ENCODE data around the gene CLEC4E. TPM values are rescaled to one million over a fixed set of nuclear protein-coding genes. Genes with fewer than 3 reads are reported as not detected.
"Not testable (repeated sequence)": the region's sequence is repeated elsewhere in the genome, so short reads cannot be mapped to it uniquely, and the experiment has no call there.

The CLEC4E gene
- total RNA-seq, 1 experiment from 2014 or later, result not detected

DNA sequence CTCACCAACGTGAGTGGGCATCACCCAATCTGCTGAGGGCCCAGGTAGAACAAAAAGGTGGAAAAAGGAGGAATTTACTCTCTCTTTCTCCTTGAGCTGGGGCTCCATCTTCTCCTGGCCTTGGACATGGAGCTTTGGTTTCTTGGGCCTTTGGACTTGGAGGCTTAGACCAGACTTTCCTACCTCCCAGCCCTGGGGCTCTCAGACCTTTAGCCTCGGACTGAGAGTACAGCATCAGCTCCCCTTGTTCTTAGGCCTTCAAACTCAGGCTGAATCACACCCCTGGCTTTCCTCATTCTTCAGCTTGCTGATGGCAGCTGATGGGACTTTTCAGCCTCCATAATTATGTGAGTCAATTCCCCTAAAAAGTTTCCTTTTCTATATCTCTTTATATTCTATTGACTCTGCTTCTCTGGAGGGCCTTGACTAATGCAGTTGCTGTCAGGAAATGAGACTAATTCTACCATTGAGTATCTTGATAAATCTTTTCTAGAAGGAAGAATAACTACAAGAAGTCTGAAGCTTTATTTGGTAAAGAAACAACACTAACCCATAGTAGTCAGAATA lies 15.9 kb upstream of the CLEC4E start:
- Histone ChIP-seq H3K27me3 (replicated peaks) (no peaks in the 10 kb centered on the region), H3K4me3 (no peak overlapping the region), H3K4me1 (replicated peaks) (peaks cover 7% of the 10 kb centered on the region), H3K27ac (no peak overlapping the region), H3K36me3 (no peaks in the 10 kb centered on the region), H3K9me3 (replicated peaks) (no peaks in the 10 kb centered on the region; the same call in 1 of the 2 replicates)
- DNase-seq (ENCODE audit: low read depth in 1 of 2, low spot score in 2 of 2), result no peak

DNA sequence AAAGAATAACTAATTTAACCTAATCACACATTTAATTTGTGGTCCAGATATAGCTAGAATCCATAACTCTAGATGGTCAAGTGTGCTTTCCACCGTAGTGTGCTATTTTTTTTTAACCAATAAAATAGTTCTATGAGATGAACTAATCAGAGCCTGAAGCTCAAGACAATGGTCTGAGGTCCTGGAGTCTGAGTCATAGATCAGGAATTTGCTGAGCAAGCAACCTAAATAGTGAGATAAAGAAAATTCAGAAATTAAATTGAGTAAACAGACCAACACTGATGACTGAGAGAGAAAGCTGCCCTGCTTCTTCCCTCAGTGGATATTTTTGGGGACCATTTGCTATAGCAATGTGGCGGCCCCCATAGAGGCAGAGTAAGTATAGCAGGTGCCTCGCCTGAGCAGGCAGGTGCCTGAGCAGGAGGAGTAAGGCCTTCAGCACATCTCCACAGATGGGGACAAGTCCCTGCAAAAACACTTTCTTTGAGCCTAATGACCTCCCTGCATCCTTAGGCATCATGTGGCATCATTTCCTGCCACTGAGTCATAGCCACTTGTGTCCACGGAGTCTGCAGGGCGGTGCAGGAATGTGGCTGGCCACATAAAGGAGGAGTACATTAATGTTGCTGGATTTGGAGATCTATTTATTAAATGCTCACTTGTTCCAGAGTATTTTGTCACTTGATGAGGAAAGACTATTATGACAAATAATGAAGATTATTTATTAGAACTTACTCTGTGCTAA lies 13.9 kb upstream of the CLEC4E start:
- Histone ChIP-seq H3K4me1 (replicated peaks) (peaks cover 7% of the 10 kb centered on the region), H3K27ac (no peak overlapping the region), H3K36me3 (no peaks in the 10 kb centered on the region), H3K4me3 (no peak overlapping the region), H3K27me3 (replicated peaks) (no peaks in the 10 kb centered on the region), H3K9me3 (replicated peaks) (no peaks in the 10 kb centered on the region; the same call in 1 of the 2 replicates)
- peak in 1 of 2 experiments; percentile 51 for DNase-seq (ENCODE audit: low read depth in 1 of 2, low spot score in 2 of 2)

DNA sequence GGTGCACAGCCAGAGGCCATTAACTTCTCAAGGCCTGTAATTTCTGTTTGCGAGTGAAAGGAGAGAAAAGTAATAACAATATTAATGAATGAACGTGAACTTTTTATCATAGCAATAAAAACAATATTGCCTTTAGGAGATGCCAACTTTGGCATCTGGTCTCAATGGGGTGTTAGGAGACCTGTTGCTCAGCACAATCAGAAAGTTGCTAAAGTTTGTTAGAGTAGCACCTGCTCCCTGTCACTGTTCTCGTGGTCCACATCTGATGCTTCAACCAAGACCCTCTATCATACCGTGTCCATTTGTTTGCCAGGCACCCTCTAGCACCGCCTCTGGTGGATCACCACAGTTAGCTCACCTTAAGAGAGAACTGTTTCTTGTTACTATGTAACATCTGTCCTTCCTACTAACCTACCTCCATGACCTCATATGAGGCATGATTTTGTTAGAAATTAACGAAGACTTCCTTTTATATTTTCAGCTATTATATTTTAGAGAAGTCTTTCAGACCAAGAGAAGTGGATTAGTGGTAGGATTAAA lies 12.5 kb upstream of the CLEC4E start:
- H3K9me3 ChIP-seq (replicated peaks), result no peaks in the 10 kb centered on the region; the same call in 1 of the 2 replicates
- no peaks in the 10 kb centered on the region for H3K36me3 ChIP-seq
- no peak overlapping the region for H3K27ac ChIP-seq
- no peak overlapping the region for H3K4me3 ChIP-seq
- DNase-seq (ENCODE audit: low read depth in 1 of 2, low spot score in 2 of 2), result no peak
- H3K4me1 ChIP-seq (replicated peaks), result peaks cover 7% of the 10 kb centered on the region
- no peaks in the 10 kb centered on the region for H3K27me3 ChIP-seq (replicated peaks)

DNA sequence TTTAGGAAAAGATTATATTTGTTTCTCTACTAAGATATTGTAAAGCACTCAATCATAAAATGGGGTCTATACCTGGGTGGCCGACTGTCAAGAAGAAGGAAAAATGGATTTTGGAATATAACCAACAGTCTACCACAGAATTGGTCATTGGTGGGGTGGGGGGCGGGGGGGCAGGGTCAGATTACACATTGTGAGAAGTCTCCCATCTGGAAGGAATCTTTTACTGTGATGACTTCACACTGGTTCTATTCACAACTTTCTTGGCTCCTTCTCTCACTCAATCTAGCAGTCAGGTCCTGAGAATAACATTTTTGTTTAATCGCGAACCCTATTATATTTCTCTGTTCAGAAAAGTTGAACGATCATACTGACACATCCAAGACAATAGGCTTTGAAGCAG lies 8.7 kb upstream of the CLEC4E start:
- no peak for DNase-seq (ENCODE audit: low read depth in 1 of 2, low spot score in 2 of 2)
- Histone ChIP-seq H3K27ac (no peak overlapping the region), H3K4me1 (replicated peaks) (peaks cover 1% of the 10 kb centered on the region; the same call in 1 of the 2 replicates), H3K36me3 (no peaks in the 10 kb centered on the region), H3K4me3 (no peak overlapping the region), H3K27me3 (replicated peaks) (no peaks in the 10 kb centered on the region), H3K9me3 (replicated peaks) (no peaks in the 10 kb centered on the region)

DNA sequence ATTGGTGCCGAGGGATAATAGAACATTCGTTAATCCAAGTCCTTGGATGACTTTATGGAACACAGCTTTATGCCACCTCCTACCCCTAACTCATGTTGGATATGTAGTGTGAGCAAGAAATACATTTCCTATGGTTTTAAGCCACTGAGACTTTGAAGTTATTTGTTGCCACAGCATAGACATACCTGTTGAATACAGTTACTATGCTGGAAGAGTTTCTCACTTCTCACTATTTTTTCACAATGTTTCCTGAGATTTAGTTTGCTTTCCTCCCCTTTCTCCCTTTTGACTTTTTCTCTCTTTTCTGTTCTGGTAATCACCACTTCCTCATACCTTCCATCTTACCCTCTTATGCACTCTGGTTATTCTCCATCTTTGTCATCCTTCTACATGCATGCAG lies 7.5 kb upstream of the CLEC4E start:
- H3K4me3 ChIP-seq, result no peak overlapping the region
- no peak for DNase-seq (ENCODE audit: low read depth in 1 of 2, low spot score in 2 of 2)
- no peaks in the 10 kb centered on the region for H3K36me3 ChIP-seq
- no peaks in the 10 kb centered on the region for H3K27me3 ChIP-seq (replicated peaks)
- H3K4me1 ChIP-seq (replicated peaks), result no peaks in the 10 kb centered on the region
- no peak overlapping the region for H3K27ac ChIP-seq
- no peaks in the 10 kb centered on the region for H3K9me3 ChIP-seq (replicated peaks)

DNA sequence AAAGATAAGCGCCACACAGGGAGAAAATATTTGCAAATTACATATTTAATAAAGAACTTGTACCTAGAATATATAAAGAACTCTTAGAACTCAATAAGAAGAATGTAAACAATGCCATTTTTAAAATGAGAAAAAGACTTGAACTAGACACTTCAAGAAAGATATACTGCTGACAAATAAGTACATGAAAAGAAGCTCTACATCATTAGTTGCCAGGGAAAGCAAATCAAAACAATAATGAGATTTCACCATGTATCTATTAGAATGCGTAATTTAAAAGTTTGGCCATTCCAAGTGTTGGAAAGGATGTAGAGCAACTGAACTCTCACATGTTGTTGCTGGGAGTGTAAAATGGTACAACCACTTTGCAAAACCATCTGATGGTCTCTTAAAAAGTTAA lies 6.9 kb upstream of the CLEC4E start:
- H3K4me3 ChIP-seq, result no peak overlapping the region
- no peak for DNase-seq (ENCODE audit: low read depth in 1 of 2, low spot score in 2 of 2)
- no peaks in the 10 kb centered on the region for H3K36me3 ChIP-seq
- H3K27me3 ChIP-seq (replicated peaks), result no peaks in the 10 kb centered on the region
- H3K4me1 ChIP-seq (replicated peaks), result no peaks in the 10 kb centered on the region
- H3K27ac ChIP-seq, result no peak overlapping the region
- H3K9me3 ChIP-seq (replicated peaks), result no peaks in the 10 kb centered on the region

DNA sequence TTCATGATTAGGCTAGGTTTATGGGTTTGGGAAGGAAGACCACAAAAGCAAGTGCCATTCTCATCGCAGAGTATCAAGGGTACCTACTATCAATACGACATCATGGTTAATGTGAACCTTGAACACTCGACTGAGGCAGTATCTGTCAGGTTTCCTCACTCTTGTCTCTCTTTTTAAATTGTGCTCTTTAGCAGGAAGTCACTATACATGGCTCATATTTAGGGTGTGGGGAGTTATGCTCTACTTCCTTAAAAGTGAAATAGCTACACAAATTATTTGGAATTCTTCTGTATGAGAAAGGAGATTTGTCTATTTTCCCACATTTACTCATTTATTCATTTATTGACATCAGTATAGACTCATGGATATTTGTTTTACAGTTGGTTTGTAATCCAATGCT lies 5.9 kb upstream of the CLEC4E start:
- Histone ChIP-seq H3K27me3 (replicated peaks) (no peaks in the 10 kb centered on the region), H3K27ac (no peak overlapping the region), H3K9me3 (replicated peaks) (no peaks in the 10 kb centered on the region), H3K4me3 (no peak overlapping the region), H3K4me1 (replicated peaks) (no peaks in the 10 kb centered on the region), H3K36me3 (no peaks in the 10 kb centered on the region)
- DNase-seq (ENCODE audit: low read depth in 1 of 2, low spot score in 2 of 2), result no peak

DNA sequence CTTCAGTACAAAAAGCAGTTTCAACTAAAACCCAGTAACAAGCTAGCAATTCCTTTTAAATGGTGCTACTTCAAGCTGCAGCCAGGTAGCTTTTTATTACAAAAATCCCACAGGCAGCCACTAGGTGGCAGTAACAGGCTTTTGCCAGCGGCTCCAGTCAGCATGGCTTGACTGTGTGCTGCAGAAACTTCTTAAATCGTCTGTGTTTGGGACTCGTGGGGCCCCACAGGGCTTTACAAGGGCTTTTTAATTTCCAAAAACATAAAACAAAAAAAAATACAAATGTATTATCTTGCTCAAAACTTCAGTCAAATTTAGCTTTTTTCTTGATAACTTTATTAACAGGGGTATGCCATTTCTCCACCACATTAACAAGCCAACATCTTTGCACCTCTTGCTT lies 3.6 kb upstream of the CLEC4E start:
- peak; percentile 41 to 58 for DNase-seq (ENCODE audit: low read depth in 1 of 2, low spot score in 2 of 2)
- Histone ChIP-seq H3K27me3 (replicated peaks) (no peaks in the 10 kb centered on the region), H3K9me3 (replicated peaks) (no peaks in the 10 kb centered on the region), H3K4me3 (no peak overlapping the region), H3K4me1 (replicated peaks) (no peaks in the 10 kb centered on the region), H3K27ac (no peak overlapping the region), H3K36me3 (no peaks in the 10 kb centered on the region)

DNA sequence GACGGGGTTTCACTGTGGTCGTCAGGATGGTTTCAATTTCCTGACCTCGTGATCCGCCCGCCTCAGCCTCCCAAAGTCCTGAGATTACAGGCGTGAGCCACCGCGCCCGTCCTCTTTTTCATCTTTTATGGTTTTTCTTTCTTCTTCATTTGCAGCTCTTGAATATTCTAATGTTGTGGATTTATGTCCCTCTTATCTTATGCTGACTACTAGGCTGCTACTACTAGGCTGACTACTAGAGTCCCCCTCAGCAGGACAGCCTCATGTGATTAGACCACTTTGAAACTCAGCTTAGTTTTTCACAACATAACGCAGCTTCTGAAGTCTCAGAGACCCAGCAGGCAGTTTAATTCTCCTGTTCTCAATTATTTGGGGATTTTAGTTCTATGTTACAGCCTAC lies 857 bp upstream of the CLEC4E start:
- H3K27ac ChIP-seq, result no peak overlapping the region
- H3K36me3 ChIP-seq, result no peaks in the 10 kb centered on the region
- H3K4me3 ChIP-seq, result no peak overlapping the region
- no peaks in the 10 kb centered on the region for H3K27me3 ChIP-seq (replicated peaks)
- H3K4me1 ChIP-seq (replicated peaks), result no peaks in the 10 kb centered on the region
- H3K9me3 ChIP-seq (replicated peaks), result no peaks in the 10 kb centered on the region
- DNase-seq (ENCODE audit: low read depth in 1 of 2, low spot score in 2 of 2), result no peak

DNA sequence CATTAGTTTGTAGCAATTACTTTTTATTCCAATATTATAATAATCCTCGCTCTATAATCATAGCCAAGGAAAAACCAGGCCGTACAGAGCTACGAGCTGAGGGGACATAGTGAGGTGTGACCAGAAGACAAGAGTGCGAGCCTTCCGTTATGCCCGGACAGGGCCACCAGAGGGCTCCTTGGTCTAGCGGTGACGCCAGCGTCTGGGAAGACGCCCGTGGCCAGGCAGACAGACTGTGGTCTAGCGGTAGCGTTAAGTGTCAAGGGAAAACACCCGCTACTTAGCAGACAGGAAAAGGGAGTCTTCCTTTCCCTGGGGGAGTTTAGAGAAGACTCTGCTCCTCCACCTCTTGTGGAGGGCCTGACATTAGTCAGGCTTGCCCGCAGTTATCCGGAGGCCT lies 2.9 kb downstream of the CLEC4E start:
- H3K27me3 ChIP-seq (replicated peaks); H3K36me3 ChIP-seq; DNase-seq (ENCODE audit: low read depth in 1 of 2, low spot score in 2 of 2); H3K4me3 ChIP-seq; H3K9me3 ChIP-seq (replicated peaks); H3K4me1 ChIP-seq (replicated peaks); H3K27ac ChIP-seq: not testable (repeated sequence)

DNA sequence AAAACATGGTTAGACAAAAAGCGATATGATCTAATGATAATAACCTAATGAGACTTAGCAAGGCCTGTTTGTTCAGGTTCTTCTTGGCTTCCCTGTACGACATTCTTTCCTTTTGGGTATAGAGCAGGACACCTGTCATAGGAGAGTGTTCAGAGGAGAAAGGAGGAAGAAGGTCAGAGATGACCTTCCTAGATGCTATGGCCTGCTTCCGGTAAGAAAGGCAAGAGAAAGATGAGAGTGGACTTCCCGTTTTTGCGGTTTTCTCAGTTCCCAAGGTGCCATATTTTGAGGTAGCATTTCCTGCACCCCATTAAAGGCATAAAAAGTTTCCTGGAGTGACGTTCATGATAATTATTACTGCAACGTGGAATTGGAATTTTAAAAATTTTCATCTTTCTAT lies 8.7 kb downstream of the CLEC4E start:
- Histone ChIP-seq H3K27ac (no peak overlapping the region), H3K36me3 (no peaks in the 10 kb centered on the region), H3K9me3 (replicated peaks) (no peaks in the 10 kb centered on the region), H3K4me3 (no peak overlapping the region), H3K4me1 (replicated peaks) (no peaks in the 10 kb centered on the region), H3K27me3 (replicated peaks) (no peaks in the 10 kb centered on the region)
- DNase-seq (ENCODE audit: low read depth in 1 of 2, low spot score in 2 of 2), result no peak

DNA sequence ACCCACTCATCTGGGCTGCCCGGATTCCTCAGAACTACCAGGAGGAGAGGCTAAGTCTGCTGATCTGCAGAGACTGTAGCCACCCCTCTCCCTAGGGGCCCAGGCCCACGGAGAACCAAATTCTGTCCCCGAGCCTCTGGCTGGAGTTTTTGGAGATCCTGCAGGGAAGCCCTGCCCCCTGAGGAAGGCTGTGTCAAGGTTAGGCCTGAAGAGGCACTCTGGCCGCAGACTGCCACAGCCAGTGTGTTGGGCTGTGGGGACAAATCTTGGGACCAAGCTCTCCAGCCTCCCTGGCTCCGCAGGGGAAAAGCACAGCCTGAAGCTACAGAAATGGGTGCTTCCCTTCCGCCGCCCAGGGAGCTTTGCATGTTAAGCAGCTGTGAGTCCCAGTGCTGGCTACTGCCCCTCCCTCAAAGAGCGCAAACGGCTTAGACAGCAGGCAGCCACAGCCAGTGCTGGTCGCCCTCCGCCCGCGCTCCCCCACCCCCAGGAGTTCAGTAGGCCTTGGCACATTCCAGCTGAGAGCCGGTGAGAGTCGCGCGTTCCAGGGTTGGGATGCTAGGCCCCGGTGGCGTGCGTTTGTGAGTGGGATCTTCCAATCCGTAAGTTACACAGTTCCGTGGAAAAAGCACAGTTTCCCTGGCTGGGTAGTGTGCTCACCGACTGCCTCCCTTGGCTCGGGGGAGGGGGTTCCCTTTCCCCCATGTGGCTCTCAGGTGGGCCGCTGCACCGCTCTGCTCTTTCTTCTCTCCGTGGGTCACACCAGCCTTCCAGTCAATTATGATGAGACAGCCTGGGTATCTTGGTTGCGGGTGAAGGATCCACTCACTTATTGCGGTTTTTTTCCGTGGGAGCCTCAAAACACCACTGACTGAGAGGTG lies 13.2 kb downstream of the CLEC4E start:
- DNase-seq (ENCODE audit: low read depth in 1 of 2, low spot score in 2 of 2), result no peak
- Histone ChIP-seq H3K36me3 (no peaks in the 10 kb centered on the region), H3K9me3 (replicated peaks) (no peaks in the 10 kb centered on the region), H3K27ac (no peak overlapping the region), H3K4me3 (no peak overlapping the region), H3K27me3 (replicated peaks) (no peaks in the 10 kb centered on the region), H3K4me1 (replicated peaks) (no peaks in the 10 kb centered on the region)

DNA sequence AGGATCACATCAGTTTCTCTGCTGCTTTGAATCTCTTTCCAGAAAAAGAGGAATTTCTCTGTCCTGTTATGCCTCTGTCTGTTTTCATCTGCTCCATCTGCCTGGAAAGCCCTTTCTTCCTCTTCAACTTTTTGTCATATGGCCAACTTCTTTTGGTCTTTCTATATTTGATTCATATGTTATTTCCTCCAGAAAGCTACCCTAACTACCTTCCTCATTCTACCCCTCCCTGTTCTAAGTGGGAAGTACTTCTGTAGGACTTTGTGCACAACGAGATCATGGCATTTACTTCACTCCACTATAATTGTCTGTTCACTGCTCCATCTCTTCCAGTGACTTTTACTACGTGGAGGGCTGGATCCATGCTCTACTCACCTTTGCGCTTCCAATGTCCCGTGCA lies 21.5 kb downstream of the CLEC4E start:
- H3K4me3 ChIP-seq, result no peak overlapping the region
- H3K9me3 ChIP-seq (replicated peaks), result no peaks in the 10 kb centered on the region
- H3K4me1 ChIP-seq (replicated peaks), result no peaks in the 10 kb centered on the region
- peaks cover 5% of the 10 kb centered on the region; the same call in 1 of the 2 replicates for H3K27me3 ChIP-seq (replicated peaks)
- H3K36me3 ChIP-seq, result no peaks in the 10 kb centered on the region
- no peak for DNase-seq (ENCODE audit: low read depth in 1 of 2, low spot score in 2 of 2)
- no peak overlapping the region for H3K27ac ChIP-seq

DNA sequence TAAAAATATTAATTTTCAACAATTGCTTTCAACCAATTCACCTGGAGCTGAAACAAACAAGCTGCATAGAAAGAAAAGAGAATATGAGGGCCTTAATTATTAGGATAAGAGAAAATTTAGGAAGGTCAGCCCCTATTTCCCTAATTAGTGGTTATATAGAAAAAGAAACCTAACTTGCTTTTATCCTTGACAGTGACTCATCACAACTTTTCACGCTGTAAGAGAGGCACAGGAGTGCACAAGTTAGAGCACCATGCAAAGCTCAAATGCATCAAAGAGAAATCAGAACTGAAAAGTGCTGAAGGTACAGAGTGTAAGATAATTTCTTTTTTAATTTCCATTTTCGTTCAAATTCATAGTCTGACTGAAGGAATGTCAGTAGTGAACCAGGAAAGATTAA lies 22.7 kb downstream of the CLEC4E start:
- peaks cover 5% of the 10 kb centered on the region; the same call in 1 of the 2 replicates for H3K27me3 ChIP-seq (replicated peaks)
- no peaks in the 10 kb centered on the region for H3K36me3 ChIP-seq
- H3K4me3 ChIP-seq, result no peak overlapping the region
- H3K4me1 ChIP-seq (replicated peaks), result no peaks in the 10 kb centered on the region
- no peaks in the 10 kb centered on the region for H3K9me3 ChIP-seq (replicated peaks)
- no peak overlapping the region for H3K27ac ChIP-seq
- no peak for DNase-seq (ENCODE audit: low read depth in 1 of 2, low spot score in 2 of 2)
